C4-2B (cell line): ENCODE data around the gene RASAL1.
A peak's percentile ranks its signal among the peaks of the same experiment; 100 is the strongest.

Experiments
- H3K27ac ChIP-seq: fragments of 450-650 bp; 2 replicates; pipeline ENCODE4 v1.5.1; 2017
- ZFX ChIP-seq: fragments of 450-650 bp; IDR thresholded peaks from 2 replicates; pipeline ENCODE4 v1.6.1; 2017
- TF ChIP-seq, protein P1 (sequence below): fragments of 450-650 bp; conservative IDR thresholded peaks from 2 replicates; pipeline ENCODE4 v1.5.1; 2017; ENCODE audit warnings: mild to moderate bottlenecking

The RASAL1 gene, protein sequence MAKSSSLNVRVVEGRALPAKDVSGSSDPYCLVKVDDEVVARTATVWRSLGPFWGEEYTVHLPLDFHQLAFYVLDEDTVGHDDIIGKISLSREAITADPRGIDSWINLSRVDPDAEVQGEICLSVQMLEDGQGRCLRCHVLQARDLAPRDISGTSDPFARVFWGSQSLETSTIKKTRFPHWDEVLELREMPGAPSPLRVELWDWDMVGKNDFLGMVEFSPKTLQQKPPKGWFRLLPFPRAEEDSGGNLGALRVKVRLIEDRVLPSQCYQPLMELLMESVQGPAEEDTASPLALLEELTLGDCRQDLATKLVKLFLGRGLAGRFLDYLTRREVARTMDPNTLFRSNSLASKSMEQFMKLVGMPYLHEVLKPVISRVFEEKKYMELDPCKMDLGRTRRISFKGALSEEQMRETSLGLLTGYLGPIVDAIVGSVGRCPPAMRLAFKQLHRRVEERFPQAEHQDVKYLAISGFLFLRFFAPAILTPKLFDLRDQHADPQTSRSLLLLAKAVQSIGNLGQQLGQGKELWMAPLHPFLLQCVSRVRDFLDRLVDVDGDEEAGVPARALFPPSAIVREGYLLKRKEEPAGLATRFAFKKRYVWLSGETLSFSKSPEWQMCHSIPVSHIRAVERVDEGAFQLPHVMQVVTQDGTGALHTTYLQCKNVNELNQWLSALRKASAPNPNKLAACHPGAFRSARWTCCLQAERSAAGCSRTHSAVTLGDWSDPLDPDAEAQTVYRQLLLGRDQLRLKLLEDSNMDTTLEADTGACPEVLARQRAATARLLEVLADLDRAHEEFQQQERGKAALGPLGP

DNA sequence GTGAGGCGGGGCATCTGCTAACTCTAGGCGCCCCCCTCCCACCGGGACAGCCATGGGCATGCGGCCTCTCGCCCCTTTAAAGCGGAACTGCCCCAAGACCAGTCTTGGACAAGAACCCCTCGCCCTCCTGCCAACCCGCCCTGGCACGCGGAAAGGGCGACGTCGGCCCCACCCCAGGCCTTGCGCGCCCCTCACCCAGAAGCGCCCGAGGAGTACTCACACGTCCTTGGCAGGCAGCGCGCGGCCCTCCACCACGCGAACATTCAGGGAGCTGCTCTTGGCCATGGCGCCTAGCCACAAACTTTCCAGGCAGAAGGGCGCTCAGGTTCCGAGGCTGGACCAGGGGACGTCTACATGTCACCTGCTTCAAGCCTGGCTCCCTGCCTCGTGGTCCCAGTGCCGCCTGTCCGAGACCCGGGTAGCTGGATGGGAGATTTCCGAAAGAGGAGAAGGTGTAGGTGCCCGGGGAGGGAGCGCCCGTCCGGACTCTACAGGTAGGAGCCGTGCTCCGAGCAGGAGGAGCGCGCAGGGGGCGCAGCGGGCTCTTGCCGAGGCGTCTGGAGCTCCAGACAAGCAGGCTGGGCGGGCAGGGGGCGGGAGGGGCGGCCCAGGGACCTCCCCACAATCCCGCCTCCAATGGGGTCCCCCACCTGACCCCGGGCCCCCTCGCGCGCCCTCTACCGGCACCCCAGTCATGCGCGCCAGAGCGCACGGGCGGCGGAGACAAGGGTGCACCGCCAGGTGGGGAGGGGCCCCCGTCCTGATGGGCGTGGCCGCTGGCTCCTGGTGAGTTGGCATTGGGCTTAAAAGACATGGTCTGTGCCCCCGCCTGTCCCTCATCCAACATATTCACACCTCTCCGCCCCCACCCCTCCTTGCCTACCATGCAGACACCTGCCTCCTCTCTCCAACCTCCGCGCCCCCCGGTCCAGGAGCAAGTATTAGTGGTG is at the start of gene RASAL1:
Gene RASAL1 (minus strand): TSS at position 584 of the 950 bp plus-strand sequence. CDS start 299 bp downstream, at position 285.
- TF ChIP-seq, protein P1, sequence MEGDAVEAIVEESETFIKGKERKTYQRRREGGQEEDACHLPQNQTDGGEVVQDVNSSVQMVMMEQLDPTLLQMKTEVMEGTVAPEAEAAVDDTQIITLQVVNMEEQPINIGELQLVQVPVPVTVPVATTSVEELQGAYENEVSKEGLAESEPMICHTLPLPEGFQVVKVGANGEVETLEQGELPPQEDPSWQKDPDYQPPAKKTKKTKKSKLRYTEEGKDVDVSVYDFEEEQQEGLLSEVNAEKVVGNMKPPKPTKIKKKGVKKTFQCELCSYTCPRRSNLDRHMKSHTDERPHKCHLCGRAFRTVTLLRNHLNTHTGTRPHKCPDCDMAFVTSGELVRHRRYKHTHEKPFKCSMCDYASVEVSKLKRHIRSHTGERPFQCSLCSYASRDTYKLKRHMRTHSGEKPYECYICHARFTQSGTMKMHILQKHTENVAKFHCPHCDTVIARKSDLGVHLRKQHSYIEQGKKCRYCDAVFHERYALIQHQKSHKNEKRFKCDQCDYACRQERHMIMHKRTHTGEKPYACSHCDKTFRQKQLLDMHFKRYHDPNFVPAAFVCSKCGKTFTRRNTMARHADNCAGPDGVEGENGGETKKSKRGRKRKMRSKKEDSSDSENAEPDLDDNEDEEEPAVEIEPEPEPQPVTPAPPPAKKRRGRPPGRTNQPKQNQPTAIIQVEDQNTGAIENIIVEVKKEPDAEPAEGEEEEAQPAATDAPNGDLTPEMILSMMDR, result no peak; the same call in 1 of the 2 replicates
- no peak for TF ChIP-seq ZFX
- no peak within 1 kb of the TSS for H3K27ac ChIP-seq

DNA sequence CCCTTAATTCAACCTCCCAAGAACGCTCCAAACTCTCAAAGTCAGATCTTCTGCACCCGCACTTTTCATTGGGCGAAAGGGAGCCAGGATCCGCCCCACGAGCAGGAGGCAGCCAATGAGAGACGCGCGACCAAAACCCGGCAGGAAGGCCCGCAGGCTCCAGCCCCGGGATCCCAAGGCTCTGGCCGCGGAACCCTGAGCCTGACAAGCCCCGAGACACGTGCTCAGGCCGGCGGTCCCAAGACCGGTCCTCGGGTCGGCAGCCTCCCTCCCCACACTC is 49.3 kb upstream of the RASAL1 start:
- TF ChIP-seq, protein P1, result no peak
- no peak for TF ChIP-seq ZFX

DNA sequence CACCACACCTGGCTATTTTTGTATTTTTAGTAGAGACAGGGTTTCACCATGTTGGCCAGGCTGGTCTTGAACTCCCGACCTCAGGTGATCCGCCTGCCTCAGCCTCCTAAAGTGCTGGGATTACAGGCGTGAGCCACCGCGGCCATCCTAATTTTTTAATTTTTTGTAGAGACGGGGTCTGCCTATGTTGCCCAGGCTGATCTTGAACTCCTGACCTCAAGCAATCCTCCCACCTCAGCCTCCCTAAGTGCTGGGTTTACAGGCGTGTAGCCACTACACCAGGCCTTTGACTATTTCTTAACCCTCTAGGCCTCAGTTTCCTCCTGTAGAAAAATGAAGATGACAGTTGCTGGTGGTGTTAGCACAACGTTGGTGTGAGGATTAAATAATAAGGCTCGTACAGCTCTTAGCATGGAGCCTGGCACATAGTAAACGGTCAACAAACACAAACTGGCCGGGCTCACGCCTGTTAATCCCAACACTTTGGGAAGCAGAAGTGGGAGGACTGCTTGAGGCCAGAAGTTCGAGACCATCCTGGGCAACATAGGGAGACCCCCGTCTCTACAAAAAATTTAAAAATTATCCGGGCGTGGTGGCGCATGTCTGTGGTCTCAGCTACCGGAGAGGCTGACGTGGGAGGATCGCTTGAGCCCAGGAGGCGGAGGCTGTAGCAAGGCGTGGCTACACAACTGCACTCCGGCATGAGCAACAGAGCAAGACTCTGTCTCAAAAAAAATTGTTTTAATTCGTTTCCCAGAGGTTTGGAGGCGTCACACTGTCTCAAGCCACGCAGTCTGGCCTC is 48.7 kb upstream of the RASAL1 start:
- peak overlapping the region; percentile 94 for H3K27ac ChIP-seq
- TF ChIP-seq ZFX, result no peak
- TF ChIP-seq, protein P1, result no peak

More for the DNA sequence above, 49.3 kb upstream of the RASAL1 start:
- H3K27ac ChIP-seq, result peak overlapping the region; percentile 94

DNA sequence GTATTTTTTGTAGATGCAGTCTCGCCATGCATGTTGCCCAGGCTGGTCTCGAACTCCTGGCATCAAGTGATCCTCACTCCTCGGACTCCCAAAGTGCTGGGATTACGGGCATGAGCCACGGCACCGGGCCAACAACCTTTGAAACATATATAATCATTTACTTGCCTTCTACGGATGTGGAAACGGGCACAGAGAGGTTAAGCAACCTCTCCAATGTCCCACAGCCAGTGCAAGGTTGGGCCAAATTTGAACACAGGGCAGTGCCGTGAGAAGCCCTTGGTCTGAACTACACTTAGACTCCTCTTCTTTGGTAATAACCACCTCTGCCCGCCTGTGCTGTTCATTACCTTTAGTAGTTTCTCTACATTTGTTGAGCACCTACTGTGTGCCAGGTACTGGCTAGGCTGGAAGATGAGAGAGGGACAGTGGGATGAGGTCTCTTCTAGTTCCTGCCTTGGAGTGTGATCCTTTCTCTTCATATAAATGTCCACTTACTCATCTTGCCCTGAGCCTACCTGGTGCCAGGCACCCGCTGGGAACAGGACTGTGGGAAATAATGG is 47.5 kb upstream of the RASAL1 start:
- H3K27ac ChIP-seq, result no peak overlapping the region
- no peak for TF ChIP-seq ZFX
- TF ChIP-seq, protein P1, result no peak

DNA sequence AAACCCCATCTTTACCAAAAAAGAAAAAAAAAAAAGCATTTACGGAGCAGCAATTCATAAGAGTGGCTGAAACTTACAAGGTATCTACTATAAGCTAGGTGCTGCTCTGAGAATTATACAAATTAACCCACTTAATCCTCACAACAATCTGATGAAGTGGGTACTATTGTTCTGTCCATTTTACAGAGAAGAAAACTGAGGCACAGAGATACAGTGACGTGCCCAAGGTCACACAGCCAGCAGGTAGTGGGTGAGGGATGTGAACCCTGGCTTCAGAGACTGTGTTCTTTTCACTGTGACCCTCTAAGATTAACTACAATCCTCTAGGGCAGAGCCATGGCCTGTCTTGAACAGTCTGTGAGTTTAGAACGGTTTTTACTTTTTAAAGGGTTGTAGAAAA is 46.4 kb upstream of the RASAL1 start:
- TF ChIP-seq, protein P1, result no peak
- no peak for TF ChIP-seq ZFX
- no peak overlapping the region for H3K27ac ChIP-seq

DNA sequence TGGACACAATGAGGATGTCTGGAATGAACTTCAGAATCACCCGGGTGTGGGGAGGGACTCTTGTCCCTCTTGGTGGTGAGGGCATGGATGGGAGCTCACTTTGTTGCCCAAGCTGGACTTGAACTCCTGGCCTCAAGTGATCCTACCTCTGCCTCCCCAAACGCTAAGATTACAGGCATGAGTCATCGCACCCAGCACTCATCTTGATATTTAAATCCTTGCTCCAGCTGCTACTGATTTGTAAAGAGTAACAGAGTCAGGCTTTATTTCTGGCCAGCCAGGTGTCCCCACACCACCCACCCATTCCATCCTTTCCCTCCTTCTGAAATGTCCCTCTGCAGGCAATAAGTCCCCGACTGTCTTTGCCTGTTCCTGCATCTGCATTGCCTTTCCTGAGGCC is 44.8 kb upstream of the RASAL1 start:
- no peak overlapping the region for H3K27ac ChIP-seq
- TF ChIP-seq, protein P1, result no peak
